H1 (cell line): ENCODE results near the gene TNN. TPM values are rescaled to one million over a fixed set of nuclear protein-coding genes. Genes with fewer than 3 reads are reported as not detected.

Source experiments
- CHD7 ChIP-seq: fragments of 300-600 bp; sonication (generic); IDR thresholded peaks from 2 replicates; pipeline ENCODE4 v1.7.1; 2012; ENCODE audit warnings: low read length, moderate library complexity, mild to moderate bottlenecking, inconsistent platforms; ENCODE audit not compliant: insufficient replicate concordance
- JUN ChIP-seq: IDR thresholded peaks from 2 replicates; pipeline ENCODE4 v1.6.1; 2011; ENCODE audit warnings: low read depth, mild to moderate bottlenecking, improper control_type of control experiment, low read length
- SUZ12 ChIP-seq: fragments of 200-600 bp; sonication (generic); IDR thresholded peaks from 2 replicates; pipeline ENCODE4 v1.6.1; 2012; ENCODE audit warnings: mild to moderate bottlenecking, inconsistent platforms, low read length, moderate library complexity, mixed read lengths
- polyA plus RNA-seq, 7 experiments: library from polyadenylated mRNA; depleted of rRNA in 3 of 7; stranded (reverse) in 5 of 7; unstranded in 2 of 7; fragments of >200 nt in 5 of 7; fragments of 200-250 nt in 2 of 7; gene quantifications; 1 replicate in 5 of 7; 2 replicates in 1 of 7; 4 replicates in 1 of 7; pipeline versions ENCODE4 v1.2.1 to v1.2.3, GENCODE V29; 2011 to 2013; ENCODE audit warnings: missing spikeins in 2 of 7, mixed read lengths in 2 of 7
- total RNA-seq: library from RNA; stranded (reverse); fragmentation: NEBNext Ultra II Directional; extraction: Animal tissue kit (Norgen Biotek cat#: 25700); gene quantifications from 2 replicates; pipeline ENCODE4 v1.2.1, GENCODE V29; 2021

The TNN gene
- total and polyA plus RNA-seq, 2 of the 8 experiments (the other 6 are each of a cell fraction or from before 2014, with no cell fraction given) = 0.21 to 0.30 TPM

- no peak for TF ChIP-seq CHD7
- TF ChIP-seq JUN = no peak
- TF ChIP-seq SUZ12 = no peak
Measured at GRCh38 chr1:175195281-175195680, 127.6 kb downstream of the TNN start (continued).
